ENCODE results near the gene GJD4. TPM values are rescaled to one million over a fixed set of nuclear protein-coding genes. Genes with fewer than 3 reads are reported as not detected.

Gene GJD4
- total RNA-seq, 4 donors from 2014 or later = not detected

GRCh38 chr10:35642793-35643114, 37.6 kb downstream of the GJD4 start:
- no peak for DNase-seq (ENCODE audit: extremely low spot score)
- Histone ChIP-seq H3K27ac (replicated peaks in 1 of 4) (peak overlapping the region; percentile 90 to 98 (median 94)), H3K9me3 (peaks cover 0 to 4% (median 0%) of the 10 kb centered on the region in 4 donors), H3K27me3 (no peaks in the 10 kb centered on the region), H3K4me1 (peaks cover 17 to 53% (median 43%) of the 10 kb centered on the region in 4 donors), H3K36me3 (no peaks in the 10 kb centered on the region), H3K4me3 (peak overlapping the region; percentile 86 to 92 (median 89))
- WGBS = under 1% methylated on average over 17 of the region's 17 CpGs
- intact Hi-C loops (cut with DNase I) = no loop called here
- TF ChIP-seq EP300 (IDR thresholded peaks at IDR 0.05) (no peak), POLR2AphosphoS5 (IDR thresholded peaks at IDR 0.05) (no peak), POLR2A (IDR thresholded peaks at IDR 0.05; ENCODE audit: low read depth) (no peak)
- TF ChIP-seq, protein P1, sequence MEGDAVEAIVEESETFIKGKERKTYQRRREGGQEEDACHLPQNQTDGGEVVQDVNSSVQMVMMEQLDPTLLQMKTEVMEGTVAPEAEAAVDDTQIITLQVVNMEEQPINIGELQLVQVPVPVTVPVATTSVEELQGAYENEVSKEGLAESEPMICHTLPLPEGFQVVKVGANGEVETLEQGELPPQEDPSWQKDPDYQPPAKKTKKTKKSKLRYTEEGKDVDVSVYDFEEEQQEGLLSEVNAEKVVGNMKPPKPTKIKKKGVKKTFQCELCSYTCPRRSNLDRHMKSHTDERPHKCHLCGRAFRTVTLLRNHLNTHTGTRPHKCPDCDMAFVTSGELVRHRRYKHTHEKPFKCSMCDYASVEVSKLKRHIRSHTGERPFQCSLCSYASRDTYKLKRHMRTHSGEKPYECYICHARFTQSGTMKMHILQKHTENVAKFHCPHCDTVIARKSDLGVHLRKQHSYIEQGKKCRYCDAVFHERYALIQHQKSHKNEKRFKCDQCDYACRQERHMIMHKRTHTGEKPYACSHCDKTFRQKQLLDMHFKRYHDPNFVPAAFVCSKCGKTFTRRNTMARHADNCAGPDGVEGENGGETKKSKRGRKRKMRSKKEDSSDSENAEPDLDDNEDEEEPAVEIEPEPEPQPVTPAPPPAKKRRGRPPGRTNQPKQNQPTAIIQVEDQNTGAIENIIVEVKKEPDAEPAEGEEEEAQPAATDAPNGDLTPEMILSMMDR (IDR thresholded peaks at IDR 0.05) = no peak

DNA sequence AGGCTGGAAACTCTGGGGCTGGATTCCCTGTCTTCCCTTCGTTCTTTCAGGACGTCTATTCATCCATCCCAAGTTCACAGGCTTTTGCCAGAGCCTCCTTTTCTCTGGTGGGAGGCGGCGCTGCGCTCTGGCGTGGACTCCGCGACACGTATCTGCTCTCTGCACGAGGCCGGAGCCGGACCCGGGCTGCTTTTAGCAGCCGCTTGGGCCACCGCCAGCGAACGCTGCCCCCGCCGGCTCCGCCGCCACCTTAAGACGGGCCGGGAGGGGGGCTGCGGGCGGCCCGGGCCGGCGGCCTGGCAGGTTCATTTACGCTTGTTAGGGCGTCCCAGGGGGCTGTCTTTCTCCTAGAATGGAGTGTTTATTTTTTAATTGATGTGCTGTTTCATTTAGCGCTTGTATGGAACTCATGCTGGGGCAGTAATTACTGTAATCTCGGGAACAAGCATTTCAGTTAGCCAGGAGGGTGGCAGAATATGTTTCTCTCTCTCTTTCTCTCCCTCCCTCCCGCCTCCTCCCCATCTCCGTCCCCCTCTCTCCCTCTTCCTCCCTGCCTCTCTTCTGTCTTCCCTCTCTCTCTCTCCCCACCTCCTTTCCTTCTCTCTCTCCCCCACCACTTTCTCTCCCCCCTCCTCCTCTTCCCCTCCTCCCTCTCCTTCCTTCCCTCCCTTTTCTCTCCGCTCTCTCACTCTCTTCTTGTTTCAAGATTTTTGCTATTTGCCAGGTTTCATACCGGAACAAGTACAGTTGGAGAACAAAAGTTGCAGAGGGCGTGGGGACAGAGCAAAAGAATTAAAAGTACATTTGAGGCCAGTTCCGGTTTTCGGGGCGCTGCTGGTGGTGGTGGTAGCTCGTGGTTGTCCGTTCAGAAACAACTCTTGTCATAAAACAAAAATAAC, 38.3 kb downstream of the GJD4 start:
- peak overlapping the region; percentile 86 to 92 (median 89) for H3K4me3 ChIP-seq
- H3K36me3 ChIP-seq = no peaks in the 10 kb centered on the region
- DNase-seq (ENCODE audit: extremely low spot score) = no peak
- TF ChIP-seq POLR2A (IDR thresholded peaks at IDR 0.05; ENCODE audit: low read depth) (no peak), EP300 (IDR thresholded peaks at IDR 0.05) (no peak), POLR2AphosphoS5 (IDR thresholded peaks at IDR 0.05) (peak; percentile 27 to 58)
- TF ChIP-seq, protein P1 (IDR thresholded peaks at IDR 0.05) = peak in 1 of 3 experiments; percentile 25
- under 1% methylated on average over 23 of the region's 42 CpGs for WGBS
- intact Hi-C loops (cut with DNase I) = no loop called here
- peaks cover 0 to 4% (median 0%) of the 10 kb centered on the region in 4 donors for H3K9me3 ChIP-seq
- no peaks in the 10 kb centered on the region for H3K27me3 ChIP-seq
- peaks cover 13 to 47% (median 40%) of the 10 kb centered on the region in 4 donors for H3K4me1 ChIP-seq
- H3K27ac ChIP-seq (replicated peaks in 1 of 4) = peak overlapping the region; percentile 90 to 98 (median 94)

GRCh38 chr10:35644050-35644950, 39.2 kb downstream of the GJD4 start:
- Histone ChIP-seq H3K9me3 (peaks cover 0 to 4% (median 0%) of the 10 kb centered on the region in 4 donors), H3K36me3 (no peaks in the 10 kb centered on the region), H3K27ac (replicated peaks in 1 of 4) (peak overlapping the region; percentile 90 to 98 (median 94)), H3K4me3 (peak overlapping the region; percentile 86 to 92 (median 89)), H3K4me1 (peaks cover 9 to 38% (median 31%) of the 10 kb centered on the region in 4 donors), H3K27me3 (no peaks in the 10 kb centered on the region)
- 19% methylated on average over 13 of the region's 13 CpGs for WGBS
- TF ChIP-seq EP300 (IDR thresholded peaks at IDR 0.05) (no peak), POLR2A (IDR thresholded peaks at IDR 0.05; ENCODE audit: low read depth) (no peak), POLR2AphosphoS5 (IDR thresholded peaks at IDR 0.05) (no peak)
- TF ChIP-seq, protein P1 (IDR thresholded peaks at IDR 0.05) = no peak
- DNase-seq (ENCODE audit: extremely low spot score) = no peak
- intact Hi-C loops (cut with DNase I) = no loop called here

DNA sequence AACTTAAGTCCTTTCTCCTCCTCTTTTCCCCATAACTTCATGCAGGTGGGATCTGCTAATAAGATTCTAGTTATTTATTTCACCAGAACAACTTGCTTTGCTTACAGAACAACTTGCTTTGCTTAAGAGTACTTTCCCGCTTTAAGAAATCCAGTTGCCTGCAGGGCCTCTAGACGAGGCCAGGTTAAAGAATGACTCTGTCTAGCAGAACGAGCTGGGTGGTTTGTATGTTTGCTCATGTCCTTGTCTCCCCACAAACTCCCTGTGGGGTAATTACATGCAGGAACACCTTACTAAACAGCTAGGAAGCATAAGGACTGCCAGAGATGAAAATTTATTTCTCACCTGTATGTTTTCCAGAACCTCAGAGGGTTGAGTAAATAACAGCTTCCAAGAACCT, 45.8 kb downstream of the GJD4 start:
- no peak for DNase-seq (ENCODE audit: extremely low spot score)
- no peaks in the 10 kb centered on the region for H3K36me3 ChIP-seq

More for the DNA sequence above, 45.8 kb downstream of the GJD4 start:
- TF ChIP-seq POLR2AphosphoS5 (IDR thresholded peaks at IDR 0.05) (no peak), EP300 (IDR thresholded peaks at IDR 0.05) (no peak), POLR2A (IDR thresholded peaks at IDR 0.05; ENCODE audit: low read depth) (no peak)
- TF ChIP-seq, protein P1 (IDR thresholded peaks at IDR 0.05) = no peak
- H3K27me3 ChIP-seq = no peaks in the 10 kb centered on the region
- no peak overlapping the region for H3K4me3 ChIP-seq
- H3K4me1 ChIP-seq = no peaks in the 10 kb centered on the region
- peaks cover 0 to 4% (median 0%) of the 10 kb centered on the region in 4 donors for H3K9me3 ChIP-seq
- 87% methylated on average over 3 of the region's 3 CpGs for WGBS
- intact Hi-C loops (cut with DNase I) = no loop called here
- H3K27ac ChIP-seq (replicated peaks in 1 of 4) = no peak overlapping the region
